ENCODE measurements around the gene SMIM5.

Gene SMIM5

DNA sequence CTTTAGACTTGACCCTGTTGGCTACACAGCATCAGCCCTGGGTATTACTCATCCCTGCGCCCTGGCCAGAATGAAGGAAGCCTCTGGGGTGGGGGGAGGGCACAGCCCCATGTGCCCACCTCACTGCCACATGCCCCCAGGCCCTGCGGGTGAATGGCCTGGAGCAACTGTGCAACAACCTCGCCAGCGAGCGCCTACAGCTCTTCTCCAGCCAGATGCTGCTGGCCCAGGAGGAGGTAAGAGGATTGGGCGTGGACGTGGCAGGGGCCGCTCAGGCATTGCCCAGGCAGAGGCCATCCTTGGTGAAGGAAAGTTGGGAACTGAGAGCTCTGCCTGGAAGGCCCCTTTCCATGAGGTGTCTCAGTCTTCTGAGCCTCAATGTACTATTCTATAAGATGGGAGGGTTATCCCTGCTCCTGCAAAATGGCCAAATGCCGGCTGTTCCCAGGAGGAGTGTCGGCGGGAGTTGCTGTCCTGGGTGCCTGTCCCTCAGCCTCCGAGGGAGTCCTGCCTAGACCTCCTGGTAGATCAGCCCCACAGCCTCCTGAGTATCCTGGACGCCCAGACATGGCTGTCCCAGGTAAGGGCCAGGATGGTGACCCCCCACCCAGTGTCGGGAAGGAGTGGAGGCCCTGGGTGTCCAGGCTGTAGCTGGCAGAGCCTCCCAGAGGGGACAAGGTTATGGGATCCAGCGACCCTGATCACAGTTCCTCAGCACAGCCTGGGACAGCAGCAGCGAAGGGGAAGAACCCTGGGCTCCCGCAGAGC is 36.7 kb upstream of the SMIM5 start:
- peak in 1 of 2 donors; percentile 58 for DNase-seq

GRCh38 chr17:75601057-75601987 is 31.9 kb upstream of the SMIM5 start:
- intact Hi-C loops (cut with DNase I; ENCODE audit: low total_unique reads), result no loop called here
- H3K27ac ChIP-seq, result no peak overlapping the region
- peak; percentile 39 to 62 for DNase-seq

More for the DNA sequence above, 36.7 kb upstream of the SMIM5 start:
- peaks cover 0 to 6% (median 0%) of the 10 kb centered on the region in 3 donors for H3K36me3 ChIP-seq
- H3K4me3 ChIP-seq, result no peak overlapping the region
- no peaks in the 10 kb centered on the region for H3K4me1 ChIP-seq
- TF ChIP-seq, protein P1, sequence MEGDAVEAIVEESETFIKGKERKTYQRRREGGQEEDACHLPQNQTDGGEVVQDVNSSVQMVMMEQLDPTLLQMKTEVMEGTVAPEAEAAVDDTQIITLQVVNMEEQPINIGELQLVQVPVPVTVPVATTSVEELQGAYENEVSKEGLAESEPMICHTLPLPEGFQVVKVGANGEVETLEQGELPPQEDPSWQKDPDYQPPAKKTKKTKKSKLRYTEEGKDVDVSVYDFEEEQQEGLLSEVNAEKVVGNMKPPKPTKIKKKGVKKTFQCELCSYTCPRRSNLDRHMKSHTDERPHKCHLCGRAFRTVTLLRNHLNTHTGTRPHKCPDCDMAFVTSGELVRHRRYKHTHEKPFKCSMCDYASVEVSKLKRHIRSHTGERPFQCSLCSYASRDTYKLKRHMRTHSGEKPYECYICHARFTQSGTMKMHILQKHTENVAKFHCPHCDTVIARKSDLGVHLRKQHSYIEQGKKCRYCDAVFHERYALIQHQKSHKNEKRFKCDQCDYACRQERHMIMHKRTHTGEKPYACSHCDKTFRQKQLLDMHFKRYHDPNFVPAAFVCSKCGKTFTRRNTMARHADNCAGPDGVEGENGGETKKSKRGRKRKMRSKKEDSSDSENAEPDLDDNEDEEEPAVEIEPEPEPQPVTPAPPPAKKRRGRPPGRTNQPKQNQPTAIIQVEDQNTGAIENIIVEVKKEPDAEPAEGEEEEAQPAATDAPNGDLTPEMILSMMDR (IDR thresholded peaks at IDR 0.05), result no peak
- no peak overlapping the region for H3K27ac ChIP-seq
- peaks cover 0 to 3% of the 10 kb centered on the region in 2 donors for H3K27me3 ChIP-seq
- no peaks in the 10 kb centered on the region for H3K9me3 ChIP-seq
- intact Hi-C loops (cut with DNase I; ENCODE audit: low total_unique reads), result no loop called here

DNA sequence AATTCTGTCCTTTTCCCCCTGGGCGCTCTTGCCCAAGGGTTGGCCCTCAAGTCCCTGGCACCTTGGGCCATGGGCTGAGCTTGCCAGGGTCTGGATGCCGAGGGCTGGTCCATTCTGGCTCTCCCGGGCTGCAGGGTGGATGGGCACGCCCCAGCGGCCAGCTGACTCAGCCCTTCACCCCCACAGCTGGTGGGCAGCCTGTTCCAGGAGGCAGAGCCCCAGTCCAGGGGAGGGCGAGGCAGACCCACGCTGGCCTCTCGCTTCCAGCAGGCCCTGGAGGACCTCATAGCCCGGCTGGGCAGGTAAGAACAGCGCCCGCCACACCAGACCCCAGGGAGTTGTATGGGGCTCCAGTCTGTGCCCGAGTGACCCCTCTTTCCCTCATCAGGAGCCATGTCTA is 30.6 kb upstream of the SMIM5 start:
- Histone ChIP-seq H3K36me3 (peaks cover 0 to 7% (median 0%) of the 10 kb centered on the region in 3 donors), H3K27ac (no peak overlapping the region), H3K9me3 (no peaks in the 10 kb centered on the region), H3K4me3 (no peak overlapping the region), H3K27me3 (no peaks in the 10 kb centered on the region), H3K4me1 (no peaks in the 10 kb centered on the region)
- TF ChIP-seq, protein P1 (IDR thresholded peaks at IDR 0.05), result no peak
- intact Hi-C loops (cut with DNase I; ENCODE audit: low total_unique reads), result no loop called here
- no peak for DNase-seq

More at GRCh38 chr17:75601057-75601987, 31.9 kb upstream of the SMIM5 start:
- H3K4me3 ChIP-seq, result no peak overlapping the region
- no peaks in the 10 kb centered on the region for H3K27me3 ChIP-seq
- H3K4me1 ChIP-seq, result no peaks in the 10 kb centered on the region
- no peaks in the 10 kb centered on the region for H3K9me3 ChIP-seq
- TF ChIP-seq, protein P1 (IDR thresholded peaks at IDR 0.05), result peak; percentile 51 to 59
- peaks cover 0 to 7% (median 0%) of the 10 kb centered on the region in 3 donors for H3K36me3 ChIP-seq

GRCh38 chr17:75603123-75603522 is 30.1 kb upstream of the SMIM5 start:
- TF ChIP-seq, protein P1 (IDR thresholded peaks at IDR 0.05), result no peak
- DNase-seq, result no peak
- Histone ChIP-seq H3K4me3 (no peak overlapping the region), H3K9me3 (no peaks in the 10 kb centered on the region), H3K27me3 (no peaks in the 10 kb centered on the region), H3K4me1 (no peaks in the 10 kb centered on the region), H3K36me3 (peaks cover 0 to 7% (median 0%) of the 10 kb centered on the region in 3 donors), H3K27ac (no peak overlapping the region)
- intact Hi-C loops (cut with DNase I; ENCODE audit: low total_unique reads), result no loop called here

DNA sequence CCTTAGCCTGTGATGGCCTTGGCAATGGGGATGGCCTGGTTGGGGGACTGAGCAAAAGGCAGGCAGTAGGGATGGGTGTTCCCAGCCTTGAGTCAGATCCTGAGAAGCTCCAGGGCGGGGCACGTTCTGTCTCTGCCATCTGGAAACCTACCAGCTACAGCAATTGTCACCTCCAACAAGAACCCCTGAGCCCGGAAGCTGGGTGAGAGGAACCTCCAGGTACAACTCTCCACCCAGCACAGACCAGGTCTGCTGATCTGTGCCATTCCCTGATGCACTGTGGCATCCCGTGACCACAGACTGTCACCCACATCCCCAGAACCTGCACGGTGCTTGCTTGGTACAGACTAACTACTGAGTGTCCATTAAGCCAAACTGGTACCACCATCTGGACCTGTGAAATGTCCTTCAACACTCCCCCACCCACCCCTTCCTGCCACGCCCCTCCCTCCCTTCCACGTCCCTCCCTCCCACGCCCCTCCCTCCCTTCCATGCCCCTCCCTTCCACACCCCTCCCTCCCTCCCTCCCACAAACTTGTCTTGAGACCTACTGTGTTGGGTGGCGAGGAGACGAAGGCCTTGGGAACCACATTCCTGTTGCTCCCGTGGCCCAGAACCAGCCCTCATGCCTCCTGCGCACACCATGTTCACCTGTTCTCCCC is 29.1 kb upstream of the SMIM5 start:
- intact Hi-C loops (cut with DNase I; ENCODE audit: low total_unique reads), result no loop called here
- no peaks in the 10 kb centered on the region for H3K27me3 ChIP-seq
- no peaks in the 10 kb centered on the region for H3K9me3 ChIP-seq
- DNase-seq, result no peak
- TF ChIP-seq, protein P1 (IDR thresholded peaks at IDR 0.05), result no peak
- H3K36me3 ChIP-seq, result peaks cover 0 to 7% (median 0%) of the 10 kb centered on the region in 3 donors
- H3K4me1 ChIP-seq, result no peaks in the 10 kb centered on the region
- no peak overlapping the region for H3K4me3 ChIP-seq
- H3K27ac ChIP-seq, result no peak overlapping the region
